Tibial nerve (tissue), 4 donors: ENCODE data around the gene PLK5. TPM values are rescaled to one million over a fixed set of nuclear protein-coding genes. Genes with fewer than 3 reads are reported as not detected.
"Not testable (repeated sequence)": the region's sequence is repeated elsewhere in the genome, so short reads cannot be mapped to it uniquely, and the experiment has no call there.

Experiments
- DNase-seq, 2 donors: peaks; one replicate each; pipeline ENCODE4 v3.0.0-alpha.2; 2019; ENCODE audit warnings: low spot score in 2 of 2
- H3K27ac ChIP-seq, 4 donors: fragments of 200-600 bp; sonication (generic) in 3 of 4; one replicate each; pipeline ENCODE4 v1.5.1; 2017 to 2019; ENCODE audit warnings: mild to moderate bottlenecking in 1 of 4
- H3K27me3 ChIP-seq, 2 donors: fragments of 200-600 bp; sonication (generic) in 1 of 2; one replicate each; pipeline versions ENCODE4 v1.5.1 to v1.6.0; 2017 to 2019
- H3K36me3 ChIP-seq, 3 donors: fragments of 200-600 bp; sonication (generic); one replicate each; pipeline ENCODE4 v1.5.1; 2018 to 2019
- H3K4me1 ChIP-seq, 4 donors: fragments of 200-600 bp; sonication (generic) in 3 of 4; one replicate each; pipeline ENCODE4 v1.5.1; 2017 to 2019
- H3K4me3 ChIP-seq, 4 donors: fragments of 200-600 bp; sonication (generic) in 3 of 4; one replicate each; pipeline ENCODE4 v1.5.1; 2017 to 2019; ENCODE audit warnings: mild to moderate bottlenecking in 1 of 4, moderate library complexity in 1 of 4
- H3K9me3 ChIP-seq, 4 donors: fragments of 200-600 bp; sonication (generic) in 3 of 4; one replicate each; pipeline ENCODE4 v1.5.1; 2017 to 2019
- EP300 ChIP-seq, 2 donors: sonication (generic); formaldehyde crosslinking; IDR thresholded peaks; one replicate each; pipeline ENCODE4 v1.6.1; 2017; ENCODE audit warnings: antibody characterized with exemption in 2 of 2, mild to moderate bottlenecking in 1 of 2
- POLR2A ChIP-seq, 2 donors: fragments of 450-650 bp; IDR thresholded peaks; one replicate each; pipeline ENCODE4 v1.6.1; 2017; ENCODE audit warnings: antibody characterized with exemption in 2 of 2, mild to moderate bottlenecking in 2 of 2, moderate library complexity in 2 of 2
- WGBS, 2 donors: methylation state at CpG; one replicate each; pipeline ENCODE4 v1.1.5; 2018; 5-methylcytosine and 5-hydroxymethylcytosine counted together
- total RNA-seq, 4 donors: library from RNA; depleted of rRNA; stranded (reverse); fragments of >200 nt; gene quantifications; one replicate each; pipeline ENCODE4 v1.1.0, GENCODE V29; 2016
- TF ChIP-seq, protein P1 (sequence below), 5 experiments: fragments of 200-600 bp in 3 of 5; fragments of 450-650 bp in 2 of 5; sonication (generic) in 3 of 5; IDR thresholded peaks; one replicate each; pipeline ENCODE4 v1.5.1; 2016 to 2019; ENCODE audit warnings: antibody characterized with exemption in 5 of 5, mild to moderate bottlenecking in 3 of 5, moderate library complexity in 2 of 5

Gene PLK5
- total RNA-seq, 4 donors from 2014 or later = 0.21 to 6.3 (median 1.1) TPM

DNA sequence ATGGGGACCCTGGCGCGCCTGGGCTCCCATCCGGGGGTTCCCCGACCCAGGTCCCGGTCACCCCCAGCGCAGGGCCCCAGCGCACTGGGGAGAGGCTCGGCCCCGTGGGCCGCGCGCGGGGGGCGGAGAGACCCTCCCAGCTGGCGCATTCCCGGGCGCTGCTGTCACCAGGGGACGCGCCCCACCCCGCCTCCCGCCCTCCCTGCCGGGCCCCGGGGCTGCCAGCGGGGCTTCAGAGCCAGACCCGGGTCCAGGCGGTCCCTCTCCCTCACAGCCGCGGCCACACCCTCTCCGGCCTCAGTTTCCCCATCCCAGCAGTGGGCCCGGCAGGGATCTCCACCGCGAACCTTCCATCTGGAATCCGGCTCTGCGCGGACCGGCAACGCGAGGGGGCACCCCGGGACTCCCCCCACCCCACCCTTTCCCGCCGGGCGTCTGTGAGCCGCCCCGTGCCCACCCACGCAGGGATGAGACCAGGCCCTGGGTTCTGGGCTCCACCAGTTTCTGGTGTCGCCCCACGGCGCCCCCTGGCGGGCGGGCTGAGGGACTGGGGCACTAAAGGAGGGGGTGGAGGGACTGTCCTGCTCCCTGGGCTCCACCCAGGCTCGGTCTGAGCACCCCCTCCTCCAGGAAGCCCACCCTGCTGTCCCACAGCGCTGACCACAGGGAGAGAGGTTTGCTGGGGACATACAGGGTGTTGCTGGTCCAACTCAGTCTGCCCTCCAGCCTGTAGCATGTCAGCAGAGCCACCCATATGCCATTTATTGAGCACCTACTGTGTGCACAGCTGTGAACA is 10.2 kb upstream of the PLK5 start:
- Histone ChIP-seq H3K4me3 (peak overlapping the region; percentile 19 to 61 (median 43)), H3K36me3 (no peaks in the 10 kb centered on the region), H3K4me1 (peaks cover 0 to 50% (median 12%) of the 10 kb centered on the region in 4 donors), H3K9me3 (peaks cover 0 to 6% (median 0%) of the 10 kb centered on the region in 4 donors), H3K27me3 (peaks cover 0 to 57% of the 10 kb centered on the region in 2 donors), H3K27ac (peak overlapping the region in 3 of 4 donors; percentile 41 to 85 (median 71))
- DNase-seq = no peak
- TF ChIP-seq, protein P1, sequence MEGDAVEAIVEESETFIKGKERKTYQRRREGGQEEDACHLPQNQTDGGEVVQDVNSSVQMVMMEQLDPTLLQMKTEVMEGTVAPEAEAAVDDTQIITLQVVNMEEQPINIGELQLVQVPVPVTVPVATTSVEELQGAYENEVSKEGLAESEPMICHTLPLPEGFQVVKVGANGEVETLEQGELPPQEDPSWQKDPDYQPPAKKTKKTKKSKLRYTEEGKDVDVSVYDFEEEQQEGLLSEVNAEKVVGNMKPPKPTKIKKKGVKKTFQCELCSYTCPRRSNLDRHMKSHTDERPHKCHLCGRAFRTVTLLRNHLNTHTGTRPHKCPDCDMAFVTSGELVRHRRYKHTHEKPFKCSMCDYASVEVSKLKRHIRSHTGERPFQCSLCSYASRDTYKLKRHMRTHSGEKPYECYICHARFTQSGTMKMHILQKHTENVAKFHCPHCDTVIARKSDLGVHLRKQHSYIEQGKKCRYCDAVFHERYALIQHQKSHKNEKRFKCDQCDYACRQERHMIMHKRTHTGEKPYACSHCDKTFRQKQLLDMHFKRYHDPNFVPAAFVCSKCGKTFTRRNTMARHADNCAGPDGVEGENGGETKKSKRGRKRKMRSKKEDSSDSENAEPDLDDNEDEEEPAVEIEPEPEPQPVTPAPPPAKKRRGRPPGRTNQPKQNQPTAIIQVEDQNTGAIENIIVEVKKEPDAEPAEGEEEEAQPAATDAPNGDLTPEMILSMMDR (IDR thresholded peaks at IDR 0.05) = peak; percentile 29 to 60 (median 46)
- TF ChIP-seq EP300 (IDR thresholded peaks at IDR 0.05) = no peak
- TF ChIP-seq POLR2A (IDR thresholded peaks at IDR 0.05) = no peak
- 5 to 8% methylated on average over 22 of the region's 52 CpGs for WGBS, 2 donors

DNA sequence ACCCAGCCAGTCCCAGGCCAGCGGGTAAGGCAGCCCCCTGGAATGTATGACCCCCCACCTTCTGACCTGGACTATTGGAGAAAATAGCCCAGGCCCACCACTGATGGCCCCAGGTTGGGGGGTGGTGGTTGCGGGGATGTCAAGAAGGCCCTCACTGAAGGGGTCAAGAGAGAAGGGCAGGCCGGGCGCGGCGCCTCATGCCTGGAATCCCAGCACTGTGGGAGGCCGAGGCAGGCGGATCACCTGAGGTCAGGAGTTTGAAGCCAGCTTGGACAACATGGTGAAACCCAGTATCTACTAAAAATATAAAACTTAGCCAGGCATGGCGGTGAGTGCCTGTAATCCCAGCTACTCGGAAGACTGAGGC is 9.6 kb upstream of the PLK5 start:
- no peaks in the 10 kb centered on the region for H3K36me3 ChIP-seq
- peak overlapping the region in 1 of 4 donors; percentile 85 for H3K27ac ChIP-seq
- peaks cover 0 to 57% of the 10 kb centered on the region in 2 donors for H3K27me3 ChIP-seq
- WGBS, 2 donors = 43 to 56% methylated on average over 10 of the region's 10 CpGs
- no peak for TF ChIP-seq POLR2A (IDR thresholded peaks at IDR 0.05)
- TF ChIP-seq EP300 (IDR thresholded peaks at IDR 0.05) = no peak
- TF ChIP-seq, protein P1 (IDR thresholded peaks at IDR 0.05) = no peak
- DNase-seq = no peak
- no peak overlapping the region for H3K4me3 ChIP-seq
- H3K4me1 ChIP-seq = peaks cover 0 to 49% (median 12%) of the 10 kb centered on the region in 4 donors
- H3K9me3 ChIP-seq = peaks cover 0 to 6% (median 0%) of the 10 kb centered on the region in 4 donors

DNA sequence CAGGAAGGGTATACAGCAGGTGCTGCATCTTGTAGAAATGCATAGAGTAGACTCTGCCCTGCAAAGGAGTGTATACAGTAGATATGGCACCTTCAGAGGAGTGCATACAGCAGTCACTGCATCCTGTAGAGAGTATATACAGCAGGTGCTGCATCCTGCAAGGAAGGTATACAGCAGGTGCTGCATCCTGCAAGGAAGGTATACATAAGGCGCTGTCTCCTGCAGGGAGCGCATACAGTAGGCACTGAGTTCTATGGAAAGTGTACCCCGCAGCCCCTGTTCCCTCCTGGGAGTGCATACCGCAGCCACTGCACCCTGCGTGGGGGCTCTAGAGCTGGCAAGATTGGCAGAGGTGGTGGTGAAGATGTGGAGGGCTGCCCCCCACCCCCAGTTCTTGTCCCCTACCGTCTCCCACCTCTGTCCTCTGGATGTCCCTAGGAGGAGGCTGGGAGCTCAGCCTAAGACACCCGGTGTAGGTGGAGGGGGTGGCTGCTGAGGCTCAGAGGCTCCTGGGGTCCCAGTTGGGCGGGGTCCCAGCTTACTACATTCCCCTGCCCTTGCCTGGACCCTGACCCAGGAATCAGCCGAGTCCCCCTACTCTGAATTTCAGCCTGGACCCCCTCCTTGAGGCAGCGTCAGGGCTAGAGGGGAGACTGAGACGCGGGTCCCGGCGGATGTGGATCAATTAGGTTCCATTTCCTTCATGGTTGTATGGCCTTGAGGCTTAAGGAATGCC is 8.7 kb upstream of the PLK5 start:
- H3K27me3 ChIP-seq = peaks cover 0 to 57% of the 10 kb centered on the region in 2 donors

DNA sequence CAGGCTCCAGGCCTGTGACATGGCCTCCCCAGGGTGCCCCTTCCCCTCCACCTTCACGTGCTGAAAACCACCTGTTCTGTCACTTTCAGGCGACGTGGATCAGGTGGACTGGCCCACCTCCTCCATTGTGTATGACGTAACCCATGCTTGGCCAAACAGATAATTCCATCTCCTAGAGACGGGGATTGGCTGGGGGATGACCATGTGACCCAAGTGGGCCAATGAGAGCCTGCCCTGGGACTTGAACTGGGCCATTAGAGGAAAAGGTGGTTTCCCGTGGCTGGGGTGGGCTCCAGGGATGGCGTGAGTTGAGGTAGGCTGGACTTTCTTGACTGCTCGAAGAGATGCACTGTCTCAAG is 7.5 kb upstream of the PLK5 start:
- DNase-seq = no peak
- no peak overlapping the region for H3K27ac ChIP-seq
- TF ChIP-seq POLR2A (IDR thresholded peaks at IDR 0.05) = no peak
- no peak for TF ChIP-seq EP300 (IDR thresholded peaks at IDR 0.05)
- TF ChIP-seq, protein P1 (IDR thresholded peaks at IDR 0.05) = no peak
- H3K4me1 ChIP-seq = peaks cover 0 to 28% (median 9%) of the 10 kb centered on the region in 4 donors
- WGBS, 2 donors = 71 to 75% methylated on average over 8 of the region's 8 CpGs
- H3K4me3 ChIP-seq = no peak overlapping the region
- no peaks in the 10 kb centered on the region for H3K36me3 ChIP-seq
- peaks cover 0 to 47% of the 10 kb centered on the region in 2 donors for H3K27me3 ChIP-seq
- H3K9me3 ChIP-seq = peaks cover 0 to 6% (median 0%) of the 10 kb centered on the region in 4 donors

More for the DNA sequence above, 8.7 kb upstream of the PLK5 start:
- Histone ChIP-seq H3K9me3 (peaks cover 0 to 6% (median 0%) of the 10 kb centered on the region in 4 donors), H3K4me1 (peaks cover 0 to 40% (median 11%) of the 10 kb centered on the region in 4 donors), H3K27ac (no peak overlapping the region), H3K4me3 (no peak overlapping the region), H3K36me3 (no peaks in the 10 kb centered on the region)
- 65 to 66% methylated on average over 11 to 13 of the region's 14 CpGs for WGBS, 2 donors
- DNase-seq = no peak
- TF ChIP-seq POLR2A (IDR thresholded peaks at IDR 0.05) (no peak), EP300 (IDR thresholded peaks at IDR 0.05) (no peak)
- TF ChIP-seq, protein P1 (IDR thresholded peaks at IDR 0.05) = no peak

DNA sequence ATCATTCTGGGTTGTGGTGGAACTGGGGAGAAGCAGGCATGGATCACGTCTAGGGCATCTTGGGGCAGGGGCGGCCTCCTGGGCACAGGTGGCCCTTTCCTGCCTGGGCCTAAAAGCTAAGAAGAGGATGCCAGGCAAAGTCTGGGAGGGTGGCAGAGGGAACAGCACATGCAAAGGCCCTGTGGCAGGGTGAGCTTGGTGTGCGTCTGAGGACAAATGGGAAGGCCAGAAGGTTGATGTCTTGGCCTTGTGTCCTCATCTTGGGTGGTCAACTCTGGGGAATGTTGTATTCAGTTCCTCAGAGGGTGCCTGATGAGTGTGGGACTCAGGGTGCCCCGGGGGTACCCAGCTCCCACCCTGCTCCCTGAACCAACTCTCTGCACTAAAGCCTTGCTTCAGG is 5.4 kb upstream of the PLK5 start:
- DNase-seq = no peak
- H3K4me3 ChIP-seq = no peak overlapping the region
- peaks cover 0 to 6% (median 0%) of the 10 kb centered on the region in 4 donors for H3K9me3 ChIP-seq
- peaks cover 0 to 18% (median 2%) of the 10 kb centered on the region in 4 donors for H3K4me1 ChIP-seq
- WGBS, 2 donors = 95 to 98% methylated on average over 4 of the region's 4 CpGs
- H3K36me3 ChIP-seq = no peaks in the 10 kb centered on the region
- TF ChIP-seq, protein P1 (IDR thresholded peaks at IDR 0.05) = no peak
- TF ChIP-seq POLR2A (IDR thresholded peaks at IDR 0.05) (no peak), EP300 (IDR thresholded peaks at IDR 0.05) (no peak)
- H3K27me3 ChIP-seq = peaks cover 0 to 35% of the 10 kb centered on the region in 2 donors
- no peak overlapping the region for H3K27ac ChIP-seq

DNA sequence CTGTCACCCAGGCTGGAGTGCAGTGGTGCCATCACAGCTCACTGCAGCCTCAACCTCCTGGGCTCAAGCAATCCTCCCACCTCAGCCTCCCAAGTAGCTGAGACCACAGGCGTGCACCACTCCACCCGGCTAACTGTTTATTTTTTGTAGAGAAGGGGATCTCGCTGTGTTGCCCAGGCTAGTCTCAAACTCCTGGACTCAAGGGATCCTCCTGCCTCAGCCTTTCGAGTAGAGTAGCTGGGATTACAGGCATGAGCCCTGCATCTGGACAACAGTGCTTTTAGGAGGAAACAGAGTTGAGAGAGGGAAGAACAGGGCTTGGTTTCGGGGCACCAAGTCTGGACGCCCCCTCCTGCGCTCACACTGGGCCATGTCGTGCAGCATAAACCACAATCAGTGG is 4.1 kb upstream of the PLK5 start:
- 82 to 88% methylated on average over 8 of the region's 8 CpGs for WGBS, 2 donors
- H3K9me3 ChIP-seq = not testable (repeated sequence)

More for the DNA sequence above, 4.1 kb upstream of the PLK5 start:
- DNase-seq, H3K4me3 ChIP-seq, H3K27ac ChIP-seq, H3K36me3 ChIP-seq: not testable (repeated sequence)
- Histone ChIP-seq H3K4me1 (peaks cover 0 to 21% (median 0%) of the 10 kb centered on the region in 4 donors), H3K27me3 (peaks cover 0 to 30% of the 10 kb centered on the region in 2 donors)
